Measurements from ENCODE around the gene XPNPEP1. TPM values are rescaled to one million over a fixed set of nuclear protein-coding genes. Genes with fewer than 3 reads are reported as not detected.

The XPNPEP1 gene
- total RNA-seq, 2 experiments from 2014 or later, result 92.9 to 99.4 TPM

GRCh38 chr10:109940117-109940516 is 16.8 kb upstream of the XPNPEP1 start:
- Mint-ChIP-seq H3K27ac (no peak overlapping the region), H3K27me3 (no peaks in the 10 kb centered on the region), H3K4me1 (peaks cover 12% of the 10 kb centered on the region), H3K36me3 (no peaks in the 10 kb centered on the region), H3K9me3 (no peaks in the 10 kb centered on the region), H3K4me3 (no peak overlapping the region)
- no peak for ATAC-seq (ENCODE audit: low read depth)
- DNase-seq, result no peak
- POLR2A ChIA-PET, result no interaction called here

- ATAC-seq (ENCODE audit: low read depth) (no peak), DNase-seq (no peak)
- POLR2A ChIA-PET, result no interaction called here
- Mint-ChIP-seq H3K36me3 (no peaks in the 10 kb centered on the region), H3K27me3 (no peaks in the 10 kb centered on the region), H3K9me3 (no peaks in the 10 kb centered on the region), H3K27ac (no peak overlapping the region), H3K4me3 (no peak overlapping the region), H3K4me1 (peaks cover 19% of the 10 kb centered on the region)
Measured at GRCh38 chr10:109939315-109939961, 16.1 kb upstream of the XPNPEP1 start.

GRCh38 chr10:109937460-109938065 is 14.3 kb upstream of the XPNPEP1 start:
- DNase-seq (no peak), ATAC-seq (ENCODE audit: low read depth) (no peak)
- H3K4me1 Mint-ChIP-seq, result peaks cover 24% of the 10 kb centered on the region
- no peaks in the 10 kb centered on the region for H3K9me3 Mint-ChIP-seq
- POLR2A ChIA-PET, result no interaction called here
- H3K27me3 Mint-ChIP-seq, result no peaks in the 10 kb centered on the region
- no peak overlapping the region for H3K4me3 Mint-ChIP-seq
- no peaks in the 10 kb centered on the region for H3K36me3 Mint-ChIP-seq
- no peak overlapping the region for H3K27ac Mint-ChIP-seq

GRCh38 chr10:109934958-109935793 is 11.9 kb upstream of the XPNPEP1 start:
- ATAC-seq (ENCODE audit: low read depth) (peak; percentile 51), DNase-seq (peak; percentile 47)
- H3K9me3 Mint-ChIP-seq, result peaks cover 1% of the 10 kb centered on the region
- POLR2A ChIA-PET, result interaction anchor here (1.0 to 2.4 kb wide), 7 partner anchors 11 to 983 kb away, joined by 3 to 14 read pairs (median 8); partner anchors contain the start of genes ADD3, BBIP1 and XPNPEP1
- peak overlapping the region; percentile 96 for H3K27ac Mint-ChIP-seq
- H3K27me3 Mint-ChIP-seq, result no peaks in the 10 kb centered on the region
- H3K4me1 Mint-ChIP-seq, result peaks cover 24% of the 10 kb centered on the region
- H3K4me3 Mint-ChIP-seq, result peak overlapping the region; percentile 82
- no peaks in the 10 kb centered on the region for H3K36me3 Mint-ChIP-seq

GRCh38 chr10:109933984-109934565 is 10.8 kb upstream of the XPNPEP1 start:
- Mint-ChIP-seq H3K27ac (peak overlapping the region; percentile 96), H3K36me3 (no peaks in the 10 kb centered on the region), H3K4me3 (peak overlapping the region; percentile 82), H3K27me3 (peaks cover 7% of the 10 kb centered on the region), H3K9me3 (peaks cover 1% of the 10 kb centered on the region), H3K4me1 (peaks cover 24% of the 10 kb centered on the region)
- DNase-seq, result peak; percentile 53
- peak; percentile 91 for ATAC-seq (ENCODE audit: low read depth)
- POLR2A ChIA-PET, result interaction anchor here (0.7 to 2.4 kb wide), 11 partner anchors 10 to 984 kb away, joined by 3 to 14 read pairs (median 5); partner anchors contain the start of genes ADD3, BBIP1 and XPNPEP1

- no peak for ATAC-seq (ENCODE audit: low read depth)
- POLR2A ChIA-PET, result interaction anchor here (0.7 to 2.4 kb wide), 2 partner anchors 22 kb away, joined by 3 to 9 read pairs; no protein-coding TSS in a partner anchor
- no peak for DNase-seq
- no peak overlapping the region for H3K27ac Mint-ChIP-seq
- H3K36me3 Mint-ChIP-seq, result no peaks in the 10 kb centered on the region
- H3K4me1 Mint-ChIP-seq, result peaks cover 24% of the 10 kb centered on the region
- H3K9me3 Mint-ChIP-seq, result peaks cover 1% of the 10 kb centered on the region
- peaks cover 8% of the 10 kb centered on the region for H3K27me3 Mint-ChIP-seq
- H3K4me3 Mint-ChIP-seq, result peak overlapping the region; percentile 2
Measured at GRCh38 chr10:109932968-109933367, 9.7 kb upstream of the XPNPEP1 start.

- peaks cover 1% of the 10 kb centered on the region for H3K9me3 Mint-ChIP-seq
- no peak overlapping the region for H3K27ac Mint-ChIP-seq
- ATAC-seq (ENCODE audit: low read depth) (no peak), DNase-seq (no peak)
- H3K27me3 Mint-ChIP-seq, result peaks cover 8% of the 10 kb centered on the region
- H3K4me1 Mint-ChIP-seq, result peaks cover 24% of the 10 kb centered on the region
- no peak overlapping the region for H3K4me3 Mint-ChIP-seq
- H3K36me3 Mint-ChIP-seq, result no peaks in the 10 kb centered on the region
- POLR2A ChIA-PET, result interaction anchor here (0.7 kb wide), 1 partner anchor 22 kb away, joined by 3 read pairs; no protein-coding TSS in a partner anchor
Measured at GRCh38 chr10:109932391-109932790, 9.1 kb upstream of the XPNPEP1 start.

GRCh38 chr10:109931163-109931562 is 7.9 kb upstream of the XPNPEP1 start:
- POLR2A ChIA-PET, result no interaction called here
- peaks cover 21% of the 10 kb centered on the region for H3K4me1 Mint-ChIP-seq
- H3K27ac Mint-ChIP-seq, result no peak overlapping the region
- DNase-seq (no peak), ATAC-seq (ENCODE audit: low read depth) (no peak)
- peaks cover 10% of the 10 kb centered on the region for H3K27me3 Mint-ChIP-seq
- H3K36me3 Mint-ChIP-seq, result no peaks in the 10 kb centered on the region
- H3K4me3 Mint-ChIP-seq, result no peak overlapping the region
- peaks cover 1% of the 10 kb centered on the region for H3K9me3 Mint-ChIP-seq

- no peak for DNase-seq
- H3K4me3 Mint-ChIP-seq, result no peak overlapping the region
- peaks cover 12% of the 10 kb centered on the region for H3K4me1 Mint-ChIP-seq
- H3K27ac Mint-ChIP-seq, result no peak overlapping the region
- peaks cover 1% of the 10 kb centered on the region for H3K9me3 Mint-ChIP-seq
- ATAC-seq (ENCODE audit: low read depth), result no peak
- H3K27me3 Mint-ChIP-seq, result peaks cover 10% of the 10 kb centered on the region
- H3K36me3 Mint-ChIP-seq, result no peaks in the 10 kb centered on the region
- POLR2A ChIA-PET, result no interaction called here
Measured at GRCh38 chr10:109929501-109930219, 6.3 kb upstream of the XPNPEP1 start.

- Mint-ChIP-seq H3K4me3 (no peak overlapping the region), H3K9me3 (peaks cover 1% of the 10 kb centered on the region), H3K4me1 (peaks cover 8% of the 10 kb centered on the region), H3K27ac (no peak overlapping the region), H3K36me3 (no peaks in the 10 kb centered on the region), H3K27me3 (peaks cover 10% of the 10 kb centered on the region)
- POLR2A ChIA-PET, result interaction anchor here (0.7 kb wide), 1 partner anchor 9 kb away, joined by 3 read pairs; no protein-coding TSS in a partner anchor
- no peak for ATAC-seq (ENCODE audit: low read depth)
- DNase-seq, result no peak
Measured at GRCh38 chr10:109928475-109928891, 5.2 kb upstream of the XPNPEP1 start.

GRCh38 chr10:109926825-109927224 is 3.5 kb upstream of the XPNPEP1 start:
- POLR2A ChIA-PET, result no interaction called here
- peaks cover 1% of the 10 kb centered on the region for H3K9me3 Mint-ChIP-seq
- no peak overlapping the region for H3K4me3 Mint-ChIP-seq
- DNase-seq (no peak), ATAC-seq (ENCODE audit: low read depth) (no peak)
- H3K27me3 Mint-ChIP-seq, result peaks cover 10% of the 10 kb centered on the region
- H3K4me1 Mint-ChIP-seq, result peaks cover 16% of the 10 kb centered on the region
- peaks cover 4% of the 10 kb centered on the region for H3K36me3 Mint-ChIP-seq
- H3K27ac Mint-ChIP-seq, result no peak overlapping the region

GRCh38 chr10:109926061-109926745 is 2.9 kb upstream of the XPNPEP1 start:
- H3K27ac Mint-ChIP-seq, result no peak overlapping the region
- no peak overlapping the region for H3K4me3 Mint-ChIP-seq
- peaks cover 10% of the 10 kb centered on the region for H3K27me3 Mint-ChIP-seq
- H3K4me1 Mint-ChIP-seq, result peaks cover 22% of the 10 kb centered on the region
- ATAC-seq (ENCODE audit: low read depth) (no peak), DNase-seq (no peak)
- POLR2A ChIA-PET, result no interaction called here
- H3K9me3 Mint-ChIP-seq, result peaks cover 1% of the 10 kb centered on the region
- peaks cover 6% of the 10 kb centered on the region for H3K36me3 Mint-ChIP-seq

Data from activated naive CD8-positive, alpha-beta T cell treated with anti-CD3 and anti-CD28 coated beads, Interleukin-2, amount 10 ng/mL, durations not matched to agents 7 days and 5 days (primary cell).